T47D (cell line): Measurements from ENCODE around the gene CHCHD4.
"Not testable (repeated sequence)": the region's sequence is repeated elsewhere in the genome, so short reads cannot be mapped to it uniquely, and the experiment has no call there.

Experiments
- DNase-seq, 2 experiments: peaks; one replicate each; pipeline versions ENCODE4 v3.0.0 to v3.0.0-alpha.2; 2011 to 2012; ENCODE audit warnings: low read depth in 1 of 2, low spot score in 1 of 2
- JUND ChIP-seq: IDR thresholded peaks from 2 replicates; pipeline ENCODE4 v1.6.1; 2012; ENCODE audit warnings: low read depth
- in situ Hi-C: cut with HindIII; loops from 2 replicates; pipeline ENCODE4 v1.10.0; 2016; ENCODE audit warnings: low sequenced_read_pairs, low pct_unique_long_range_greater_than_20kb

CHCHD4 gene

GRCh38 chr3:14128724-14129123 lies 4.1 kb upstream of the CHCHD4 start:
- no peak for DNase-seq
- no peak for TF ChIP-seq JUND
- in situ Hi-C loops: no loop called here

- DNase-seq: no peak
- no peak for TF ChIP-seq JUND
- in situ Hi-C loops: no loop called here
Observed at GRCh38 chr3:14127516-14128161, 3.0 kb upstream of the CHCHD4 start.

GRCh38 chr3:14126887-14127505 lies 2.3 kb upstream of the CHCHD4 start:
- DNase-seq: no peak
- in situ Hi-C loops: no loop called here
- TF ChIP-seq JUND: no peak

- in situ Hi-C loops: no loop called here
- no peak for TF ChIP-seq JUND
- no peak for DNase-seq
Observed at GRCh38 chr3:14126017-14126886, 1.6 kb upstream of the CHCHD4 start.

- TF ChIP-seq JUND: no peak
- DNase-seq: peak; percentile 65 to 77
- in situ Hi-C loops: no loop called here
Observed at GRCh38 chr3:14125193-14126016, 735 bp upstream of the CHCHD4 start.

- peak; percentile 50 to 53 for DNase-seq
- in situ Hi-C loops: no loop called here
- no peak for TF ChIP-seq JUND
Observed at GRCh38 chr3:14124223-14124614, 451 bp downstream of the CHCHD4 start.

GRCh38 chr3:14123308-14124222 lies 1.1 kb downstream of the CHCHD4 start:
- no peak for DNase-seq
- TF ChIP-seq JUND: no peak
- in situ Hi-C loops: no loop called here

GRCh38 chr3:14122301-14122700 lies 2.4 kb downstream of the CHCHD4 start:
- no peak for TF ChIP-seq JUND
- no peak for DNase-seq
- in situ Hi-C loops: no loop called here

- in situ Hi-C loops: no loop called here
- DNase-seq: no peak
- no peak for TF ChIP-seq JUND
Observed at GRCh38 chr3:14121859-14122258, 2.8 kb downstream of the CHCHD4 start.

GRCh38 chr3:14120921-14121448 lies 3.7 kb downstream of the CHCHD4 start:
- in situ Hi-C loops, DNase-seq: not testable (repeated sequence)

- no peak for TF ChIP-seq JUND
- in situ Hi-C loops: no loop called here
- no peak for DNase-seq
Observed at GRCh38 chr3:14120111-14120920, 4.4 kb downstream of the CHCHD4 start.
